Measurements from ENCODE around the gene HSBP1.

Gene HSBP1

GRCh38 chr16:83803811-83804210 lies 4.0 kb upstream of the HSBP1 start:
- DNase-seq (ENCODE audit: low spot score) = no peak

DNA sequence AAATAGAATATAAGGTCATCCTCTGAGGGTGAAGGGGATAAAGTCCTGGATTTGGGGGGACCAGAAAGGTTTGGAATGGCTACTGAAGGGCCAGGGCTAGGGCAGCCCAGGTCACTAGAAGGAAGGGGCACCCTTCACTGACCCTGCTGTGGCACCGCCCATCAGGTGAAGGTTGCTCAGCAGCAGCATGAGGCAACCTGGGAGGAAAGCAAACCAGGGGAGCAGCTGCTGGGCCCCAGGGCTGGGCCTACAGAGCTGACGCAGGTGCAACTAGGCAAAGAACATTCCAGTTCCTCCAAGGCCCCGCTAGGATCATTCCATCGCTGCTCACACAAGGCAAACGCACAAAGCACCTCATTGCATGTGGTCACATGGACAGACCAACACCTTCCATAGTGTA lies 3.4 kb upstream of the HSBP1 start:
- no peak for DNase-seq (ENCODE audit: low spot score)

DNA sequence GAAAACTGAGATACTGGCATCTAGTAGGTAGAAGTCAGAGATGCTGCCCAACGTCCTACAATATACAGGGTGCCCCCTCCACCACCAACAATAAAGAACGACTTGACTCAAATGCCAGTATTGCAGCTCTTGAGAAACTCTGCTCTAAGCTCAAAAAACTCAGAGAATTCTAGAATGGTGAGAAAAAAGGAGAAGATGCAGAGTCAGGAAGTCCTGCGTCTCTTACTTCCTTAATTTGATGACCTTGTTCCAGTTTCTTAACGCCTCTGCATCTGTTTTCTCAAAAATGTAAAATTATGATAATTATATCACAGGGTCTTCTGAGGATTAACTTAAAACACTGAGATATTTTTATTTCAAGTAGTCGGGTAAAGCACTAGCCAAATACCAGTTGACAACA lies 1.7 kb upstream of the HSBP1 start:
- no peak for DNase-seq (ENCODE audit: low spot score)

DNA sequence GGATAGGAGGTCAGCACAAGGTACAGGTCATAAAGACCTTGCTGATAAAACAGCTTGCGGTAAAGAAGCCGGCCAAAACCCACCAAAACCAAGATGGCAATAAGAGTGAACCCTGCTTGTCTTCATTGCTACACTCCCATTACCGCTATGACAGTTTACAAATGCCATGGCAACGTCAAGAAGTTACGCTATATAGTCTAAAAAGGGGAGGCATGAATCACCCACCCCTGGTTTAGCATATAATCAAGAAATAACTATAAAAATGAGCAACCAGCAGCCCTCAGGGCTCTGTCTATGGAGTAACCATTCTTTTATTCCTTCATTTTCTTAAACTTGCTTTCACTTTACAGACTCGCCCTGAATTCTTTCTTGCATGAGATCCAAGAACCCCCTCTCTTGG lies 1.0 kb upstream of the HSBP1 start:
- no peak for DNase-seq (ENCODE audit: low spot score)

DNA sequence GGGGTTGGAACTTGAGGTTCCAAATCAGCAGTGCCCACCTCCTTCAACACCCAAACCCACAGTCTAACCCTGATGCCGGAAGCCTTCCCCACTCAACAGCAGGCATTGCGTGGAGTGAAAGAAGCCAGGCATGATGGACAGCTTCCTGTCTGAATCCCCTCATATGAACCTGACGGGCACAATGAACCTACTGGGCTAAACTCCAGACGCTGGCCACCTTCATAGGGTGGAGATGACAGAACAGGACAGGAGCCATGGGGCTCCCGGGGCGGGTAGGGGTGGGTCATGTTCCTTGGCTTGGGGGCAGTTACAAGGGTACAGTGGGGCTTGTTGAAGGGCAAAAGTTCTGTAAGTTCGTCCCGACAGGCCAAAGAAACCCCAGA lies 460 bp upstream of the HSBP1 start:
- DNase-seq (ENCODE audit: low spot score) = no peak

DNA sequence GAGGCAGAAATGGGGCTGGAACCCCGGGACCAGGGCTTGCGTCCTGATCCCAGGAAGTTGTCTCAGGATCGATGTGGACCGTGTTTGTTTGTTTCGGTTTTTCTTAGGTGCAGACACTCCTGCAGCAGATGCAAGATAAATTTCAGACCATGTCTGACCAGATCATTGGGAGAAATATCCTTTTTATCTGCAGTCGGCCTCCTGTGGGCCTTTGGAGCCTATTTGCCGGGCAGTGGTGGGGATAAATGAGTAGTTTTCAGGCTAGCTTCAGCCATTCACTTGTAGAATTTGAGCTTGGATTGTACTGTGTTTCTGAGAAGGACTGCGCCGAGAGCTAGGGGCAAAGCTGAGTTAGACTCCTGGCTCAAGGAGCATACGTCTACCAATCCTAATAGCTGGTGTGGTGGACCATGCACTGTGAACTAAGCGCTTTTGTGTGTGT lies 816 bp downstream of the HSBP1 start:
- DNase-seq (ENCODE audit: low spot score) = no peak

DNA sequence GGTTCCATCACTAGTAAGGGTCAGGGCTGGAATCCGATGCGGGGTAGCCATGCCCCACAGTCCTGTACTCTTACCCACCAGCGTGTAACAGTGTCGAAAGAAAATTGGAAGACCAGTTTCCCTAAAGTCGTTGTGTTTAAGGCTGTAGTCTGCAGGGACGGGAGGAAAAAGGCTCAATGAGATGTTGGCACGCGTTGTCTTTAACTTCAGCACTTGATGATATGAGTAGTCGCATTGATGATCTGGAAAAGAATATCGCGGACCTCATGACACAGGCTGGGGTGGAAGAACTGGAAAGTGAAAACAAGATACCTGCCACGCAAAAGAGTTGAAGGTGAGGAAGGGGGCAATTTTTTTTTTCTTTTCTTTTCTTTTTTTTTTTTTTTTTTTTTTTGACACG lies 1.3 kb downstream of the HSBP1 start:
- no peak for DNase-seq (ENCODE audit: low spot score)

GRCh38 chr16:83810901-83811300 lies 3.1 kb downstream of the HSBP1 start:
- no peak for DNase-seq (ENCODE audit: low spot score)

GRCh38 chr16:83813823-83814658 lies 6.3 kb downstream of the HSBP1 start:
- no peak for DNase-seq (ENCODE audit: low spot score)

DNA sequence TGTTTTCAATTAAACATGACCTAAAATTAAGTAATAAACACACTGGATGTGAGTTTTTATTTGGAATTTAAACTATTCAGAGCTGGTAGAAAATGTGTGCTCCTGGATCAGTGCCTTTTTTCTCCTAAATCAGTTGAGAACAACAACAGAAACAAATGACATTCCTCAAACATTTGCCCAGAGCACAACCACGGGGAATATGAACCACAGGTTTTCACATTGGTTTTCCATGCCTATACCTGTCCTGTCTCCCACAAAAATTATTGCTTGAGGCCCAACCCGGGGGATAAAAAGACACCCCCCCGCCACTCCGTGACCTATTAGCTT lies 6.8 kb downstream of the HSBP1 start:
- no peak for DNase-seq (ENCODE audit: low spot score)

- no peak for DNase-seq (ENCODE audit: low spot score)
Observed at GRCh38 chr16:83817022-83817421, 9.2 kb downstream of the HSBP1 start.

GRCh38 chr16:83818276-83818675 lies 10.5 kb downstream of the HSBP1 start:
- DNase-seq (ENCODE audit: low spot score) = no peak

- DNase-seq (ENCODE audit: low spot score) = no peak
Observed at GRCh38 chr16:83819361-83819760, 11.6 kb downstream of the HSBP1 start.

DNA sequence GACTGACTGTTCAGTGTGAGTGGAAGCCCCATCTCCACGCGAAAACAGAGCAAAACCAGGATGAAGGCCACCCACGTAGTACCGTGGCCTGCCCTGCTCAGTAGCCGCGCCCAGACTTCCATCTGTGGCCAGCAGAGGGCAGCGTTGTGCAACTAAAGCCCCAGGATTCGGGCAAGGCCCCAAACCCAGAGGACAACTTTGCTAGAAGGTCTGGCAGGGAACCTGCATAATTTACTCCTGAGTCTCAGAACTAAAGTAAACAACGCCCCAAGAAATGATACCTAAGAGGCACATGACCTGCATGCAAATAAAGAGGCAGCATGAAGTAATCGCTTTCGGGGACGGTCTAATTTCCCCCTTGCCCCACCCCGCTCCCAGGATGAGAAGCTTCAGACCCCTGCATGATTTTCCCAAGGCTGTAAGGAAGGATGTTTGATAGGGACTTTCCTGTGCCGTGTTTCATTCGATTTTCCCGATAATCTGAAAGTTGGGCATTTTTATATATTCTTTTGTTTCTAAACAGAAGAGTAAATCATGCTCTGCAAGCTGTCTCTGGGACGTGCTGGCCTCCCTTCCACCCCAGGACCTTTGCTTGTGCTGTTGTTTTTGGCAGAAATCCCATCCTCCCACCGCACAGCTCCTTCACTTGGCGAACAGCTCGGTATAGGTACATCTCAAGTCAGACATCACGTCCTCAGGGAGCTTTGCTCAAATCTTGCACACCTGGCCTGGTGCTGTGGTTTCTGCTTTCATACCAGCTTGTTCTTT lies 18.6 kb downstream of the HSBP1 start:
- peak; percentile 91 for DNase-seq (ENCODE audit: low spot score)

DNA sequence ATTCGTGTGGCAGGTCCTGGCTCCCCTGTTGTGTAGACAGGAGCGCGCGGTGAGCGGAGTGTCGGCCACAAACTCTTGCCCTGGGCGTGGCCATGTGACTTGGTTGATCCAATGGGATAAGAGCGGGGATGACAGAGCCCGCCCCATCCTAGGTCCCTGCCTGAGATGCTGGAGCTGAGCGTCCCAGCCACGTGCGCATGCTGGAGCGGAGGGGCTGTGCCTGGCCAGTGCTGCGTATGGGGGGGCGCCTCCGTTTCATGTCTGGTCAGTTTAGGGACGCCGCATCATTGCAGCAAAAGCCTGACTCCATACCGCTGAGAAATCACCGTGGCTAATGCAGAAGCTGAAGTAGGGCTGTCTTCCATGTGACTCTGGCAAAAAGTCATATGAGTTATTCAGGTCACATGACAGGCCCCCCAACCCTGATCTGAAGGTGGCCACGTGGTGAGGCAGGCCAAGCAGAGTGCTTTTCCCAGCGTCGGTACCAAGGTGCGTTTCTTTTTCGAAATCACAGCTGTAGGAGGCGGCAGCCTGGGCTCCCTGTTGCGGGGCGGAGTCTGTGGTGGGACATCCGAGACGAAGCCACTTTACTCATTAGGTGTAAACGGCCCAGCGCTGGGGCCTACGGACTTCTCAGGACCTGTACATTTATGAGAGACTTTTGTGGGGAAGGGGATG lies 22.5 kb downstream of the HSBP1 start:
- DNase-seq (ENCODE audit: low spot score) = no peak

DNA sequence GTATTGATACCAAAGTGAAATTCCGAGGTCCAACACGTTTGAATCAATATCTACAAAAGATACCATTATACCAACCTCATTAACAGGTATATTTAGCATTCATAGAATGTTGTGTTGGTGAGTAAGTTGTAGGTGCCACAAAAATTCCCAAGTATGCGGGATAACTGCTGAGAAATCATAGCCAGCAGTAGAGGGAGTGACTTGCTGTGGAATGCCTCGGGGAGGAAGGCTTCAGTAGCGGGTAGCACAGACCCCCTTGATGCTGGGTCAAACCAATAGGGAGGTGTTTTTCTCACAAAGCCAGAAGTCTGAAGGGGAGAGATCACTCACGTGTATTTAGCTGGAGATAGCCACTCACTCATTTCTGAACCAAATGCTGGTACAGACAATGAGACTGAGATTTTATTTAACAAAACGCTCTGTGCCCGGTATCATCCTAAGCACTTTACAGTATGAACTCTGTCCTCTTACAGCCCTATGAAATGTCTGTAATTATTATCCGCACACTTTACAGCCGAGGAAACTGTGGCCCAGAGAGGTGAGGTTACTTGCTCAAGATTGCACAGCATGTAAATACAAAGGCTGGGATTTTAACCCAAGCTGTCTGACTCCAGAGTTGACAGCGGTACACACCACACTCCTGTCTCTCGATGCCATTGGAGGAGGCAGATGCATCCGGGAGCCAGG lies 23.1 kb downstream of the HSBP1 start:
- no peak for DNase-seq (ENCODE audit: low spot score)

DNA sequence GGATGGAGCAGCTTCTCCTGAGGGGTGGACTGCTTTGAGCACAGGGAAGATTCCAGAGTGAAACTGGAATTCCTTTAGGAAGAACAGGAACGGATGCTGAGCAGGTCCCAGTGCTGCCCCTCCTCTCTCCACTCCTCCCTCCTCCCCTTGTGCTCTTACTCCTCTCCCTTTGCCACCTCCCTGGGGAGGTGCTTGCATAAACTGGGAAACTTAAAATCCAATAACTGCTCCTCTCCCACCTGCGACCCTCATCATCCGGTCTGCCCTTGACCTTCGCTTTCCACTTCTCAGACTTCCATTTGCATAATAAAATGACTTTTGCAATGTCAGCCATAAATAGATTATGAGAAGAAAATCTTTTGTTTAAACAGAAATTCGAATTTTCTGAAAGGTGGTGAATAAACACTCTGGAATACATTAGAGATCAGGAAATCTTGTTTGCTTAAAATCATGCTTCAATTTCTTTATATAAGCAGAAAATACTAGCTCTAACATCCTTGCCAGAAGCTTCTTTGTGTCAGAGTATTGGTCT lies 23.7 kb downstream of the HSBP1 start:
- DNase-seq (ENCODE audit: low spot score) = no peak

DNA sequence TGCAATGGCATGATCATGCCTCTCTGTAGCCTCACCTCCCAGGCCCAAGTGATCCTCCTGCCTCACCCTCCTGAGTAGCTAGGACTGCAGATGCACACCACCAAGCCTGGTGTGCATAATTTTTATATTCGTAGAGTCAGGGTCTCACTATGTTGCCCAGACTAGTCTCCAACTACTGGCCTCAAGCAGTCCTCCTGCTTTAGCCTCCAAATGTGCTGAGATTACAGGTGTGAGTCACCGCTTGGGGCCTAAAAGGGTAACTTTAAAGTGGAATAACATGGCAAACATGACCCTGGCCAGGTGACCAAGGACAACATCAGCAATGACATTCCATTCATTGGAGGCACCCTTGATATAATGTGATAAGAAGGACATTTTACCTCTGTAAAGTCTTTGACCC lies 26.1 kb downstream of the HSBP1 start:
- no peak for DNase-seq (ENCODE audit: low spot score)

GRCh38 chr16:83835586-83836566 lies 28.1 kb downstream of the HSBP1 start:
- DNase-seq (ENCODE audit: low spot score) = no peak

DNA sequence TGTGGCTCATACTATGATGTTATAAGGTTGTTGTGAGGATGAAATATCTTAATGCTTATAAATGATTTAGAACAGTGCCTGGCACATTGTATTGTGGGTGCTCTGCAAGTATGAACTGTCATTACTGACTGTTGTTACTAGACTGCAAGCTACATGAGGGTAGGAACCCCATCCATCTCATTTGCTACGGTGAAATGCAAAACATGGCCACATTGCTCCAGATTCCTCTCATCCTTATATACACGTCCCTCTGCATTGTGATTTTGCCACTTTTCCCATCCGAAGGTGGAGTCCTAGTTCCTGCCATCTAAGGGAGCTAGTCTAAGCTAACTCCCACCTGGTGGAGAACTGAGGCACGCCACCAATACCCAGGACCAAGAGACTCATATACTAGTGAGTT lies 29.8 kb downstream of the HSBP1 start:
- DNase-seq (ENCODE audit: low spot score) = no peak

GRCh38 chr16:83838151-83838550 lies 30.4 kb downstream of the HSBP1 start:
- no peak for DNase-seq (ENCODE audit: low spot score)
